IPS-20b (cell line): Measurements from ENCODE around the gene EFS.
A peak's percentile ranks its signal among the peaks of the same experiment; 100 is the strongest.

Experiments used
- H3K27ac ChIP-seq: one replicate; pipeline ENCODE4 v1.5.1; 2013; ENCODE audit warnings: low read length
- H3K27me3 ChIP-seq: 2 replicates; pipeline ENCODE4 v1.6.1; 2013; ENCODE audit warnings: mild to moderate bottlenecking, low read length, inconsistent platforms; ENCODE audit not compliant: insufficient read depth
- H3K36me3 ChIP-seq: 2 replicates; pipeline ENCODE4 v1.6.1; 2013; ENCODE audit warnings: low read depth, mild to moderate bottlenecking, inconsistent platforms, low read length, moderate library complexity; ENCODE audit not compliant: insufficient read depth
- H3K4me1 ChIP-seq: 2 replicates; pipeline ENCODE4 v1.6.1; 2013; ENCODE audit warnings: mild to moderate bottlenecking, control low read depth, inconsistent platforms, low read length, moderate library complexity; ENCODE audit not compliant: insufficient read depth
- H3K4me3 ChIP-seq: 2 replicates; pipeline ENCODE4 v1.5.1; 2013; ENCODE audit warnings: mild to moderate bottlenecking, low read length, inconsistent platforms
- H3K9ac ChIP-seq: 2 replicates; pipeline ENCODE4 v1.6.1; 2013; ENCODE audit warnings: low read depth, mild to moderate bottlenecking, inconsistent platforms, low read length, moderate library complexity
- H3K9me3 ChIP-seq: 2 replicates; pipeline ENCODE4 v1.6.1; 2013; ENCODE audit warnings: mild to moderate bottlenecking, low read depth, low read length, inconsistent platforms; ENCODE audit not compliant: insufficient read depth

EFS gene

DNA sequence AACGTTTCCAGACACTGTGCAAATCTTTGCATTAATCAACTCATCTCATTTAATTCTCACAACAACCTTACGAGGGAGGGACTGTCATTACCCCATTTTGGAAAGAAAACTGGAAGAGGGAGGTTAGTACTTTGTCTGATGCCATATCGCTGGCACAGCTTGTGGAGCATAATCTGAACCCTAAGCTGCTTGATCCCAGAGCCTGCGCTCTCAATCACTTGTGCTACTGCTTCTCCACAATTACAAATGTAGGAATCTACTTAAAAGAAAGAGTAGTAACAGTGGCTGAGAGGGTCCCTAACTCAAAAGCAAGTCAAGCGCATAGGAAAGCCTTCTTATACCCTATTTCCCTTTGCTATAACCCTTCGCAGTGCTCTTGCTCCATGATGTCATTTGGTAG is 3.2 kb downstream of the EFS start:
- Histone ChIP-seq H3K27ac (no peak overlapping the region), H3K4me1 (peaks cover 13% of the 10 kb centered on the region; the same call in 1 of the 2 replicates), H3K36me3 (peaks cover 54% of the 10 kb centered on the region), H3K27me3 (no peaks in the 10 kb centered on the region), H3K9ac (no peak overlapping the region), H3K4me3 (no peak overlapping the region), H3K9me3 (no peaks in the 10 kb centered on the region)

DNA sequence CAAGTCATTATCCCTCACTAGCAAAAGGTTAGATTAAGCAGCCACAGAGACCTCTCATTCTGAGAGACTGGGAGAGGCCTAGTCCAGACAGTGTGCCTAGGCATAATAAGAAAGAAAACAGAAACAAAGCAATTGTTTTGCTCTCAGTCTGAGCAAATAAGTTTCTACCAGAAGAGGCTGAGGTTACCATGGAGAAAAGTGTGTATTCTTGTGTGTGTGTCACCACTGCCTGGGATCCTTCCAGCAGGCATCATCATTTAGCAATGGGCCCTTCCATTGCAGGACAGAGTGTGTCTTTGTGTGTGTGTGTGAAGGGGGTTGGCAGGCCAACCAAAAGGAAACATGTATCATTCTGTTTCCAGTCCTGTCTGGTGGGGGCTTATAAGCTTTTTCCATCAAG is 3.7 kb downstream of the EFS start:
- no peaks in the 10 kb centered on the region for H3K9me3 ChIP-seq
- H3K4me1 ChIP-seq = peaks cover 11% of the 10 kb centered on the region; the same call in 1 of the 2 replicates
- no peaks in the 10 kb centered on the region for H3K27me3 ChIP-seq
- no peak overlapping the region for H3K9ac ChIP-seq
- H3K27ac ChIP-seq = no peak overlapping the region
- peaks cover 57% of the 10 kb centered on the region for H3K36me3 ChIP-seq
- H3K4me3 ChIP-seq = no peak overlapping the region

DNA sequence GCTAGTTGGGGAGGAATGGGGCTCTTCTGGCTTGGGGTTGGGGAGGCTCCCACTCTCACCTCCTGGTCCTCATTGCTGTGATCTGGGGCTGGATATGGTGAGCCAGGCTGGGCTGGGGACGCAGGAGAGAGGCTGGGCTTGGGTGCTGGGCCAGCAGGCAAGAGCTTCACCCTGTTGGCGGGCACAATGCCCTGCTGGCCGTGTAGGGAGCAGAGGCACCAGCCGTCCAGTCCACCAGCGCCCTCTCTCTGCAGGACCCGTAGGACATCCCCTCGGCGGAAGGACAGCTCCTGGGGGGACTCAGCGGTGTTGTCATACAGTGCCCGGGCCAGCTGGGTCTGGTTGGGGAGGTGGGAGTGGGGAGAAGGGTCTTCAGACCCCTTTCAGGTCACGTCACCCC is 4.5 kb downstream of the EFS start:
- no peak overlapping the region for H3K9ac ChIP-seq
- H3K36me3 ChIP-seq = peaks cover 60% of the 10 kb centered on the region
- no peak overlapping the region for H3K27ac ChIP-seq
- H3K27me3 ChIP-seq = no peaks in the 10 kb centered on the region
- H3K4me1 ChIP-seq = peaks cover 11% of the 10 kb centered on the region; the same call in 1 of the 2 replicates
- H3K9me3 ChIP-seq = no peaks in the 10 kb centered on the region
- no peak overlapping the region for H3K4me3 ChIP-seq

DNA sequence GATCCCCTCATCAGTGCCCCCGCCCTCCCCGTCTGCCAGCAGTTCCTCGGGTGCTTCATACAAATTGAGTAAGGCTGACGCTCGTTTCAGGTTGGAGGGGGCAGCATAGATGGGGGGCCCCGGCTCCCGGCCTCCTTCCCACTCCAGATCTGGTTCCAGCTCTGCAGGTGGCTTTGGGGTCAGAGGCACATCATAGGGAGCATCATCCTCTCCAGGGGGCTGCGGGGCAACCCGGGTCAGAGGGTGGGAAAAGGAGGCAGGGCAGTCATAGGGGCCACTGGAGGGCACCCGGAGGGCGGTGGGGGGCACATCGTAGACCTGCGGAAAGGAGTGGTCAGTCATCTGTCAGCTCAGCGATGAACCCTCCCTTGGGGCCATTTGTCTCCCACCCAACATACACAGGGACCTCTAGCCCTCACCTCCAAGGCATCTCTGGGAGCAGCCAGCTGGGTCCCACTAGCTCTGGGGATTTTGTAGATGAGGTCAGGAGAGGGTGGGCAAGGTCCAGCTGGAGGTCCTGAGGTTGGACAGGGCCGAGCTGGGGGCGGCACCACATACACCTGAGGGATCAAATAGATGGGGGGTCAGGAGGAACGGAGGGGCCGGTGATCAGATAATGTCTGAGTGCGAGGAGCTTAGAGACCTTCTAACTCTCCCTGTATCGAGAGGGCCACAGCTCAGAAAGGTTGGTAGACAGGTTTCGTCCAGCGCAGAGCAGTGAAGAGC is 5.1 kb downstream of the EFS start:
- Histone ChIP-seq H3K27ac (no peak overlapping the region), H3K9me3 (no peaks in the 10 kb centered on the region), H3K4me3 (no peak overlapping the region), H3K36me3 (peaks cover 60% of the 10 kb centered on the region), H3K27me3 (no peaks in the 10 kb centered on the region), H3K4me1 (peaks cover 11% of the 10 kb centered on the region; the same call in 1 of the 2 replicates), H3K9ac (no peak overlapping the region)

DNA sequence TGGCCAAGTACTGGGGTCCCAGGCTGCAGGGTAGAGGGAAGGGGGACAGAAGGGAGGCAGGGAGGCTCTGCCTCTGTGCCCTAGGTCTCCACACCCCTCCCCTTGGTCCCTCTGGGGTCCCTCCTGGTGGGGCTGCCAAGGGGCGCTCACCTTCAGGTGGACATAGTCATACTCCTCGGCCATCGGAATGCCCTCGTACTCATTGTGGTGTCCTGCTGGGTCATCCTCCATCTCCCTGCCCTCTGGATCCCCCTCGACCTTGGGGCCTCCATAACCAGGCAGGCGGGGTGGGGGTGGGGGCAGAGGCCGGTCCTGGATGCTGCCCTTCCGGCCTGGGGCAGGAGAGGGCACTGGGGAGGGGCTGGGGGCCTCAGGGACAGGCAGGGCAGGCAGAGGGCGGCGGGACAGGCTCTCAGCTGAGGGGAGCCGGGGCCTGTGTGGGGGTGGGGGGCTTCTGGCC is 5.8 kb downstream of the EFS start:
- H3K36me3 ChIP-seq = peaks cover 60% of the 10 kb centered on the region
- H3K4me1 ChIP-seq = peaks cover 7% of the 10 kb centered on the region; the same call in 1 of the 2 replicates
- no peak overlapping the region for H3K9ac ChIP-seq
- H3K4me3 ChIP-seq = no peak overlapping the region
- H3K27me3 ChIP-seq = peaks cover 3% of the 10 kb centered on the region
- no peak overlapping the region for H3K27ac ChIP-seq
- H3K9me3 ChIP-seq = no peaks in the 10 kb centered on the region

DNA sequence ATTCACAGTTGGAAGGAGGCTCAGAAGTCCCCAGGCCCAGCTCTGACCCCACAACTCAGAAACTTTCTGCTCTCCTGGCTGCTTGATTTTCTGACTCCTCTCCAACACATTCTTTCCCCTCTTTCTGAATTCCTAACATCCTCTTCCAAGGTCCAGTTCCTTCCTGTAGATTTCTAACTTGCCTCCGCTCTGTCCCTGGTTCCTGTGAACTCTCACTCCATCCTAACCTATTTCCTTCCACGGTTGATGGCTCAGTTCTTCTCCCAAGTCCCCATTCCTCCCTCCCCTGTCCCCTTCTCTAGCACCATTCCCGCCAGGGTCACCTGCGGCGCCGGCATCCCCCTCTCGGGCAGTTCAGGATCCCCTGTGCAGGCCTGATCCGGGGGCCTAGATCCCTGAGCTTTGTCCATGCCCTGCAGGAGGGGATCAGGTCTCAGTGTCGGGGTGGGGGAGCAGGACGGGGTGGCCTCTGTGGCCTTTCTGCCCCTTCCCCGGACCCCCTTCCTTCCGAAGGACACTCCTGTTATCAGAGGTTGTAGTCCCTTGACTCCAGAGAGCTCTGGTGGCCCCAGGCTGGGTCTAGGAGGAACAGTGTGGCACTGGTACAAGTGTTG is 6.3 kb downstream of the EFS start:
- no peak overlapping the region for H3K9ac ChIP-seq
- H3K4me1 ChIP-seq = peaks cover 3% of the 10 kb centered on the region; the same call in 1 of the 2 replicates
- no peak overlapping the region for H3K27ac ChIP-seq
- no peak overlapping the region for H3K4me3 ChIP-seq
- H3K36me3 ChIP-seq = peaks cover 57% of the 10 kb centered on the region
- peaks cover 9% of the 10 kb centered on the region for H3K27me3 ChIP-seq
- no peaks in the 10 kb centered on the region for H3K9me3 ChIP-seq

DNA sequence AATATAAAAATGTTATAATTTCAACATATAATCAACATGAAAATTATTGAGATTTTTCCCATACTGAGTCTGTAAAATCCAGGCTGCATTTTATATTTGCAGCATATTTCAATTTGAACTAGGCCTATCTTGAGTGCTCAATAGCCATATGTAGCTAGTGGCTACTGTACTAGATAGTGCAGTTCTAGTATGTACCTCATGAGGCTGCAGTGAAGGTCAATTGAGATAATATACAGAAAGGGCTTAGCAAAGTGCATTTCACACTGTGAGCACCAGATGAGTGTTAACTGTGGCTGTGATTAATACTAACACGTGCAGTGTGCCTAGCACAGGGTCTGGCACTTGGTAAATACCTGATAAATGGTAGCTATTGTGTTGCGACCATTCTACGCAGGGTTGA is 6.9 kb downstream of the EFS start:
- Histone ChIP-seq H3K9me3 (no peaks in the 10 kb centered on the region), H3K4me3 (no peak overlapping the region), H3K27ac (no peak overlapping the region), H3K9ac (no peak overlapping the region), H3K27me3 (peaks cover 15% of the 10 kb centered on the region), H3K4me1 (peaks cover 6% of the 10 kb centered on the region; the same call in 1 of the 2 replicates), H3K36me3 (peaks cover 53% of the 10 kb centered on the region)

DNA sequence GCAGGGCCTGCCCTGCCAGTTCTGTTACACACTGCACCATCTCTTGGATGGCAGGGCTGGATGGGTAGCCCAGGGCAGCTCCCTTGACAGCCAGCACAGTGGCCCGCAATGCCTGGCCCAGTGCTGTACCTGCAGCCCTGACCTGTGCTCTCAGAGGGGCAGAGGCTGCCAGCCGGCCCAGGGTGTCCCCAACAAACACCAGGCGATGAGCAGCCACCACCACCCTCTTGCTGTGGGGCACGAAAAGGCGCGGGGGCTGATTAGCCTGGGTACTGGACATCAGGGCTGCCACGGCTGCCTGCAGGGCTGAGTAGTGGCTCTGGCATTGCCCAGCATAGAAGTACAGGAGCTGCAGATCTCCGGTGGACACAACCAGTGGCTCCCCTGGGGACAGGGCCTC is 7.7 kb downstream of the EFS start:
- H3K27me3 ChIP-seq = peaks cover 15% of the 10 kb centered on the region
- peaks cover 50% of the 10 kb centered on the region for H3K36me3 ChIP-seq
- H3K9ac ChIP-seq = no peak overlapping the region
- H3K4me3 ChIP-seq = no peak overlapping the region
- H3K27ac ChIP-seq = no peak overlapping the region
- H3K9me3 ChIP-seq = no peaks in the 10 kb centered on the region
- peaks cover 5% of the 10 kb centered on the region; the same call in 1 of the 2 replicates for H3K4me1 ChIP-seq

DNA sequence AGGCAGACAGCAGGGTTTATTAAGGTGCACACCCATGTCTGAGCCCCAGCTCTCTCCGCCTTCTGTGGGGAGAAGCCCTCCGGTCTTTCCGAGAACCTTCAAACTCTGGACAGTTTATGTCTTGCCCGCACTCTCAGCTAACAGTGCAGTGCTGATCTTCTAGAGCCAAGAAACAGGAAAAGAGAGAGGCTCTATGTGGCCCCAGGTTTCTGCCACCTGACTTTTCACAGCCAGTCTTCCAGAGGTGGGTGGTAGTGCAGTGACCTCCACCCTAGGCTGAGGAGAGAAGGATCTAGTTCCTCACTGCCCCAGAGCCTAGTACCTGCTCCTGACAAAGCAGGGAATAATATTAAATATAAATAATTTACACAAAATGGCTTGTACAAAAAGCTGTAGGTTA is 8.3 kb downstream of the EFS start:
- peaks cover 5% of the 10 kb centered on the region; the same call in 1 of the 2 replicates for H3K4me1 ChIP-seq
- no peak overlapping the region for H3K9ac ChIP-seq
- H3K4me3 ChIP-seq = no peak overlapping the region
- H3K27ac ChIP-seq = no peak overlapping the region
- peaks cover 44% of the 10 kb centered on the region for H3K36me3 ChIP-seq
- peaks cover 18% of the 10 kb centered on the region for H3K27me3 ChIP-seq
- H3K9me3 ChIP-seq = no peaks in the 10 kb centered on the region

DNA sequence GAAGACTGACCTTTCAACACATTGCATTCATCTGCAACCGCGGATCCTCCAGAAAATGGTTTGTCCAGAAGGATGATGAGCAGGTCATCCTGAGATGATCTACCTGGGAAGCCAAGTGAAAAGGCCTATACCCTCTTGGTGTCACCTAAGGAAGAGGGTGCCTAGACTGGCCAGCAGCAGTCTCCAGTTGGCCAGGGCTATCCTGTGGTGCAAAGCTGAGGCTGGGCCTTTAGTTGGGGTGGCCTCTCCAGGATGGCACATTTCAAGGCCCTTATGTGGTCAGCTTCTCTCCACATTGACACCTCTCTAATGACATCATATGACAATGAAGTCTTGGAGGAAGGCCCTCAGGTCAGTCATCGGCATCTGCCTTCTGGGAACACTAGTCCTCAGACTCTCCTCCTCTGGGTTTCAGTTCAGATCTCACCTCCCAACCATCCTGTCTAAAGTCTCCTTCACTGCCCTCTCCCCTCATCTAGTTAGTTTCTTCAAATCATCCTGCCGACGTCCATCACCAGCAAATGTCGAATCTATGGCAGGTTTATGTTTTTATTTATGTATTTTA is 9.0 kb downstream of the EFS start:
- Histone ChIP-seq H3K4me1 (peaks cover 5% of the 10 kb centered on the region; the same call in 1 of the 2 replicates), H3K36me3 (peaks cover 37% of the 10 kb centered on the region), H3K4me3 (no peak overlapping the region), H3K9ac (no peak overlapping the region), H3K9me3 (no peaks in the 10 kb centered on the region), H3K27ac (no peak overlapping the region), H3K27me3 (peaks cover 25% of the 10 kb centered on the region)

DNA sequence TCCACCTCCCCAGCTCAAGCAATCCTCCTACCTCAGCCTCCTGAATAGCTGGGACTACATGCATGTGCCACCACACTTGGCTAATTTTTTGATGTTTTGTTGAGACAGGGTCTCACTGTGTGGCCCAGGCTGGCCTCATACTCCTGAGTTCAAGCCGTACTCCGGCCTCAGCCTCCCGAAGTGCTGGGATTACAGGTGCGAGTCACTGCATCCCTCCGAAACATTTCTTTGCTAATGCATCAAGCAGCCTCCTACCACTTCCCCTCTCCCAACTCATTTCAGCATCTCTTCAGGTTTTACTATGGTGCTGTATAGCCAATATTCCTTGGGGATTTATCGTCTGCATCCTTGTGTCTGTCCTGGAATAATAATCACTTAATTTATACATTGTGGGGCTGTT is 10.0 kb downstream of the EFS start:
- Histone ChIP-seq H3K4me3 (no peak overlapping the region), H3K9me3 (no peaks in the 10 kb centered on the region), H3K4me1 (peaks cover 5% of the 10 kb centered on the region; the same call in 1 of the 2 replicates), H3K9ac (no peak overlapping the region), H3K36me3 (peaks cover 31% of the 10 kb centered on the region), H3K27ac (no peak overlapping the region), H3K27me3 (peaks cover 32% of the 10 kb centered on the region)

DNA sequence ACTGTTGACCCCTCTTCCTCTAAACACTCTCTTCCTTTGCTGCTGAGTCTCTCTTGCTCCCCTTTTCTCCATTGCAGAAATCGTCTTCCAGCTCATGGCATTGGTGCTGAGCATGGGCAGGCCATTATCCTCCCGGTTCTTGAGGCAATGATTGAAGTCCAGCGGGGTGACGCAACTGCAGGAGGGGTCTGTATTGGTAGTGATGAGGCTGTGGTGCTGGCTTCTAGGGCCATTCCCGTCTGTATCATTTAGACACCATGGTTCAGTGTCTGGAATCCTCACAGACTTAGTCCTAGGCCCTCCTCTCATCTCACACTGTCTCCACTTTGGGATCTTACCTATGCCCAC is 11.6 kb downstream of the EFS start:
- Histone ChIP-seq H3K4me3 (peak overlapping the region; percentile 79), H3K27me3 (peaks cover 32% of the 10 kb centered on the region), H3K4me1 (peaks cover 5% of the 10 kb centered on the region; the same call in 1 of the 2 replicates), H3K27ac (no peak overlapping the region), H3K9me3 (no peaks in the 10 kb centered on the region), H3K36me3 (peaks cover 22% of the 10 kb centered on the region), H3K9ac (no peak overlapping the region)
